Neural cell (in vitro differentiated cells): ENCODE measurements around the gene CPNE1. TPM values are rescaled to one million over a fixed set of nuclear protein-coding genes. Genes with fewer than 3 reads are reported as not detected.

Source experiments
- H2AFZ ChIP-seq: fragments of 200-600, 300-800 bp; sonication (generic), shearing (Covaris generic); 2 replicates; pipeline ENCODE4 v1.6.0; 2014; ENCODE audit warnings: low read depth, mild to moderate bottlenecking, antibody characterized with exemption, low read length, moderate library complexity
- H3F3A ChIP-seq: fragments of 200-600 bp; shearing (Covaris generic); 2 replicates; pipeline ENCODE4 v1.6.1; 2016; ENCODE audit warnings: mild to moderate bottlenecking, moderate library complexity, mixed read lengths, antibody characterized with exemption, low read length; ENCODE audit not compliant: insufficient read depth, poor library complexity, severe bottlenecking
- H3K27ac ChIP-seq: fragments of 200-600, 300-800 bp; sonication (generic), shearing (Covaris generic); 2 replicates; pipeline ENCODE4 v1.5.1; 2014; ENCODE audit warnings: mild to moderate bottlenecking, low read length, moderate library complexity
- H3K27me3 ChIP-seq: fragments of 300-800, 200-600 bp; sonication (generic), shearing (Covaris generic); 2 replicates; pipeline ENCODE4 v1.6.0; 2014; ENCODE audit warnings: mild to moderate bottlenecking, low read depth, low read length, moderate library complexity; ENCODE audit not compliant: insufficient read depth
- H3K36me3 ChIP-seq: fragments of 300-800, 200-600 bp; sonication (generic), shearing (Covaris generic); 2 replicates; pipeline ENCODE4 v1.5.1; 2014; ENCODE audit warnings: mild to moderate bottlenecking, antibody characterized with exemption, low read length, moderate library complexity; ENCODE audit not compliant: insufficient read depth
- H3K4me2 ChIP-seq: fragments of 300-800, 200-600 bp; sonication (generic), shearing (Covaris generic); 2 replicates; pipeline ENCODE4 v1.6.0; 2014; ENCODE audit warnings: mild to moderate bottlenecking, low read length
- H3K4me3 ChIP-seq: fragments of 300-800, 200-600 bp; sonication (generic), shearing (Covaris generic); 2 replicates; pipeline ENCODE4 v1.5.1; 2014; ENCODE audit warnings: mild to moderate bottlenecking, low read length, moderate library complexity
- H3K79me2 ChIP-seq: fragments of 200-600 bp; shearing (Covaris generic); replicated peaks from 2 replicates; pipeline ENCODE4 v1.6.0; 2014; ENCODE audit warnings: mild to moderate bottlenecking, low read length, moderate library complexity; ENCODE audit not compliant: insufficient read depth
- H3K9ac ChIP-seq: fragments of 300-800, 200-600 bp; sonication (generic), shearing (Covaris generic); 2 replicates; pipeline ENCODE4 v1.6.1; 2016; ENCODE audit warnings: mild to moderate bottlenecking, low read length, mixed read lengths
- H3K9me2 ChIP-seq: fragments of 200-600 bp; shearing (Covaris generic); 2 replicates; pipeline ENCODE4 v1.6.1; 2016; ENCODE audit warnings: mild to moderate bottlenecking, low read length, mixed read lengths; ENCODE audit not compliant: insufficient read depth
- H3K9me3 ChIP-seq: fragments of 200-600, 300-800 bp; sonication (generic), shearing (Covaris generic); 2 replicates; pipeline ENCODE4 v1.6.1; 2016; ENCODE audit warnings: mild to moderate bottlenecking, mixed run types, low read length, moderate library complexity, mixed read lengths
- H4K20me1 ChIP-seq: fragments of 200-600 bp; shearing (Covaris generic); 2 replicates; pipeline ENCODE4 v1.6.1; 2016; ENCODE audit warnings: mild to moderate bottlenecking, mixed run types; ENCODE audit not compliant: insufficient read depth
- EP300 ChIP-seq: fragments of 450-650 bp; conservative IDR thresholded peaks from 2 replicates; pipeline ENCODE4 v1.6.1; 2014; ENCODE audit warnings: antibody characterized with exemption, mild to moderate bottlenecking, moderate library complexity; ENCODE audit not compliant: poor library complexity, severe bottlenecking
- EZH2 ChIP-seq: fragments of 200-600, 300-800 bp; shearing (Covaris generic), sonication (generic); IDR thresholded peaks from 2 replicates; pipeline ENCODE4 v1.6.1; 2014; ENCODE audit warnings: antibody characterized with exemption, low read length, borderline replicate concordance, mild to moderate bottlenecking; ENCODE audit not compliant: insufficient read depth, poor library complexity, severe bottlenecking
- MXI1 ChIP-seq: fragments of 450-650 bp; conservative IDR thresholded peaks from 2 replicates; pipeline ENCODE4 v1.6.1; 2014; ENCODE audit warnings: antibody characterized with exemption, mild to moderate bottlenecking; ENCODE audit not compliant: poor library complexity, severe bottlenecking
- POLR2AphosphoS5 ChIP-seq: IDR thresholded peaks from 2 replicates; pipeline ENCODE4 v1.6.1; 2012
- RAD21 ChIP-seq: fragments of 450-650 bp; conservative IDR thresholded peaks from 2 replicates; pipeline ENCODE4 v1.6.1; 2014; ENCODE audit warnings: antibody characterized with exemption, mild to moderate bottlenecking, moderate library complexity
- SMC3 ChIP-seq: fragments of 450-650 bp; conservative IDR thresholded peaks from 2 replicates; pipeline ENCODE4 v1.6.1; 2014; ENCODE audit warnings: antibody characterized with exemption, mild to moderate bottlenecking, moderate library complexity; ENCODE audit not compliant: poor library complexity
- TAF1 ChIP-seq: IDR thresholded peaks from 2 replicates; pipeline ENCODE4 v1.6.1; 2012; ENCODE audit warnings: low read depth
- polyA plus RNA-seq: library from polyadenylated mRNA; depleted of rRNA; stranded (reverse); fragments of >200 nt; gene quantifications from 2 replicates; pipeline ENCODE4 v1.2.3, GENCODE V29; 2014
- TF ChIP-seq, protein P1 (sequence below): fragments of 450-650 bp; IDR thresholded peaks from 2 replicates; pipeline ENCODE4 v1.5.1; 2014; ENCODE audit warnings: antibody characterized with exemption, mild to moderate bottlenecking, moderate library complexity; ENCODE audit not compliant: poor library complexity, severe bottlenecking
- TF ChIP-seq, protein P2 (sequence below): IDR thresholded peaks from 2 replicates; pipeline ENCODE4 v1.6.1; 2012; ENCODE audit warnings: borderline replicate concordance

The CPNE1 gene
- polyA plus RNA-seq, 1 donor from 2014 or later = 148 TPM

DNA sequence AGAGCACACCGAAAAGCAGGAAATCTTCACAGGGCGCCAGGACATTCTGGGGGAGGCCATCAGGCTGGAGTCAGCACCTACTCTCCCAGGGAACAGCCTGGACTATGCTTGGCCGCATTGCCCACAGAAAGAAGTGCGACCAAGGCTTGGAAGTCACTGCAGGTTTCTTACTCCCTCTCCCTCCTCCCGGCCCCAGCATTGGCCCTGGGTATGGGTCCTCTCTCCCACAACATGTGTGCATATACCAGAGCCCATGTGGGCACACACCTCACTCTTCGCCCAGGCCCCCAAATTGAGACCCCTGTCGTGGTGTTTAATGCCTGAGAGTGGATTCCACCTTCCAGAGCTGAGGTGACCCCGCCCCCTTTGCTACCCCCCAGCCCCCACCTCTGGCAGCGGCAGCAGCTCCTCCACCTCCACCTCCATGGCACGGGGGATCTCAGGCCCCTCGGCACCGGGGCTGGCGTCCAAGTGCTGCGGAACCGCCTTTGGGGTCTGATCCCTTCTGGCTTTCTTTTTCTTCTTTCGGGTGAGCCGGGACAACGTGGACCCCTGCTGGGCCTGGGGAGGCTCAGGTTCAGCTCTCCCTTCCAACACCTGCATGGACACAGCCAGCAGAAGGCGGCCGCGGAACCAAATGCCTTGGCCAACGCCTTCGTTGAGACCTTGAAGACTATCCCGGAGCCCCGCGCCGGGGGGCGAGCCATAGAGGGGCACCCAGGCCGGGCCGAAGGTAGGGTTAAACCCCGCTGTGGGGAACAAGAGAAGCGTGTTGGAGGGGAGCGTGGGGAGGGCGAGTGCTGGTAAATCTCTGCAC is 64.3 kb downstream of the CPNE1 start:
- H4K20me1 ChIP-seq = no peaks in the 10 kb centered on the region
- peak overlapping the region; percentile 67 for H3K4me3 ChIP-seq
- H3K27me3 ChIP-seq = peaks cover 29% of the 10 kb centered on the region
- H3K36me3 ChIP-seq = no peaks in the 10 kb centered on the region
- H3K9me3 ChIP-seq = no peaks in the 10 kb centered on the region
- no peak overlapping the region for H3K27ac ChIP-seq
- no peak overlapping the region for H3K9ac ChIP-seq
- H3K4me2 ChIP-seq = no peak overlapping the region
- H3K9me2 ChIP-seq = no peaks in the 10 kb centered on the region
- H3F3A ChIP-seq = no peaks in the 10 kb centered on the region
- no peak overlapping the region for H2AFZ ChIP-seq
- H3K79me2 ChIP-seq = no peaks in the 10 kb centered on the region
- TF ChIP-seq POLR2AphosphoS5 (no peak), RAD21 (no peak), TAF1 (no peak)

DNA sequence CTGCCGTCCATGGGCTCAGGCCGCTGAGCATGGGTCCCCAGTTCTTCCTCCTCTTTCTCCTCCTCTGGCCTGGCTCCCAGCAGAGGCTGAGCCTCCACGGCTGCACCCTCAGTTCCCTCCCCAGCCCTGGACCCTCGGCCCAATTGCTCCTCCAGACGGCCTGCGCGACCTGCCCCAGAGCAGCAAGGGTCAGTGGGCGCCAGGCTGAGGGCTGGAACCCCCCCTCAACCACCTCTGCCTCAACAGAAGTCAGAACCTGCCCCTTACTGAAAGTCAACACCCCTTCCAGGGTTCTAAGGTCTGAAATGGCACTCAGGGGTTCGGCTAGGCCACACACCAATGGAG is 65.0 kb downstream of the CPNE1 start:
- Histone ChIP-seq H3K27me3 (peaks cover 29% of the 10 kb centered on the region), H2AFZ (no peak overlapping the region), H3K36me3 (no peaks in the 10 kb centered on the region), H3F3A (no peaks in the 10 kb centered on the region), H4K20me1 (no peaks in the 10 kb centered on the region), H3K4me3 (no peak overlapping the region), H3K9me2 (no peaks in the 10 kb centered on the region), H3K9me3 (no peaks in the 10 kb centered on the region), H3K9ac (no peak overlapping the region), H3K27ac (no peak overlapping the region), H3K4me2 (no peak overlapping the region), H3K79me2 (no peaks in the 10 kb centered on the region)
- TF ChIP-seq, protein P1, sequence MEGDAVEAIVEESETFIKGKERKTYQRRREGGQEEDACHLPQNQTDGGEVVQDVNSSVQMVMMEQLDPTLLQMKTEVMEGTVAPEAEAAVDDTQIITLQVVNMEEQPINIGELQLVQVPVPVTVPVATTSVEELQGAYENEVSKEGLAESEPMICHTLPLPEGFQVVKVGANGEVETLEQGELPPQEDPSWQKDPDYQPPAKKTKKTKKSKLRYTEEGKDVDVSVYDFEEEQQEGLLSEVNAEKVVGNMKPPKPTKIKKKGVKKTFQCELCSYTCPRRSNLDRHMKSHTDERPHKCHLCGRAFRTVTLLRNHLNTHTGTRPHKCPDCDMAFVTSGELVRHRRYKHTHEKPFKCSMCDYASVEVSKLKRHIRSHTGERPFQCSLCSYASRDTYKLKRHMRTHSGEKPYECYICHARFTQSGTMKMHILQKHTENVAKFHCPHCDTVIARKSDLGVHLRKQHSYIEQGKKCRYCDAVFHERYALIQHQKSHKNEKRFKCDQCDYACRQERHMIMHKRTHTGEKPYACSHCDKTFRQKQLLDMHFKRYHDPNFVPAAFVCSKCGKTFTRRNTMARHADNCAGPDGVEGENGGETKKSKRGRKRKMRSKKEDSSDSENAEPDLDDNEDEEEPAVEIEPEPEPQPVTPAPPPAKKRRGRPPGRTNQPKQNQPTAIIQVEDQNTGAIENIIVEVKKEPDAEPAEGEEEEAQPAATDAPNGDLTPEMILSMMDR = no peak
- TF ChIP-seq RAD21 (no peak), SMC3 (no peak), POLR2AphosphoS5 (no peak), EP300 (no peak), TAF1 (no peak), EZH2 (no peak), MXI1 (no peak)
- TF ChIP-seq, protein P2, sequence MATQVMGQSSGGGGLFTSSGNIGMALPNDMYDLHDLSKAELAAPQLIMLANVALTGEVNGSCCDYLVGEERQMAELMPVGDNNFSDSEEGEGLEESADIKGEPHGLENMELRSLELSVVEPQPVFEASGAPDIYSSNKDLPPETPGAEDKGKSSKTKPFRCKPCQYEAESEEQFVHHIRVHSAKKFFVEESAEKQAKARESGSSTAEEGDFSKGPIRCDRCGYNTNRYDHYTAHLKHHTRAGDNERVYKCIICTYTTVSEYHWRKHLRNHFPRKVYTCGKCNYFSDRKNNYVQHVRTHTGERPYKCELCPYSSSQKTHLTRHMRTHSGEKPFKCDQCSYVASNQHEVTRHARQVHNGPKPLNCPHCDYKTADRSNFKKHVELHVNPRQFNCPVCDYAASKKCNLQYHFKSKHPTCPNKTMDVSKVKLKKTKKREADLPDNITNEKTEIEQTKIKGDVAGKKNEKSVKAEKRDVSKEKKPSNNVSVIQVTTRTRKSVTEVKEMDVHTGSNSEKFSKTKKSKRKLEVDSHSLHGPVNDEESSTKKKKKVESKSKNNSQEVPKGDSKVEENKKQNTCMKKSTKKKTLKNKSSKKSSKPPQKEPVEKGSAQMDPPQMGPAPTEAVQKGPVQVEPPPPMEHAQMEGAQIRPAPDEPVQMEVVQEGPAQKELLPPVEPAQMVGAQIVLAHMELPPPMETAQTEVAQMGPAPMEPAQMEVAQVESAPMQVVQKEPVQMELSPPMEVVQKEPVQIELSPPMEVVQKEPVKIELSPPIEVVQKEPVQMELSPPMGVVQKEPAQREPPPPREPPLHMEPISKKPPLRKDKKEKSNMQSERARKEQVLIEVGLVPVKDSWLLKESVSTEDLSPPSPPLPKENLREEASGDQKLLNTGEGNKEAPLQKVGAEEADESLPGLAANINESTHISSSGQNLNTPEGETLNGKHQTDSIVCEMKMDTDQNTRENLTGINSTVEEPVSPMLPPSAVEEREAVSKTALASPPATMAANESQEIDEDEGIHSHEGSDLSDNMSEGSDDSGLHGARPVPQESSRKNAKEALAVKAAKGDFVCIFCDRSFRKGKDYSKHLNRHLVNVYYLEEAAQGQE = no peak
